Chondrocyte (in vitro differentiated cells): ENCODE data around the gene XPNPEP2. TPM values are rescaled to one million over a fixed set of nuclear protein-coding genes. Genes with fewer than 3 reads are reported as not detected.

Experiments
- DNase-seq: peaks from one replicate; pipeline ENCODE4 v3.0.0; 2021; ENCODE audit warnings: mixed read lengths, low spot score
- H3K27ac Mint-ChIP-seq: one replicate; pipeline ENCODE4 v1.8.0; 2021; ENCODE audit warnings: mild to moderate bottlenecking, moderate library complexity, mixed read lengths; ENCODE audit not compliant: unreplicated experiment
- H3K27me3 Mint-ChIP-seq: 2 replicates; pipeline ENCODE4 v1.8.0; 2021; ENCODE audit warnings: low read depth, mixed read lengths
- H3K36me3 Mint-ChIP-seq: 2 replicates; pipeline ENCODE4 v1.8.0; 2021; ENCODE audit warnings: low read depth, mixed read lengths
- H3K4me1 Mint-ChIP-seq: 2 replicates; pipeline ENCODE4 v1.8.0; 2021; ENCODE audit warnings: low read depth, mild to moderate bottlenecking, mixed read lengths
- H3K4me3 Mint-ChIP-seq: one replicate; pipeline ENCODE4 v1.8.0; 2021; ENCODE audit warnings: mild to moderate bottlenecking, moderate library complexity, mixed read lengths; ENCODE audit not compliant: unreplicated experiment
- H3K9me3 Mint-ChIP-seq: 2 replicates; pipeline ENCODE4 v1.8.0; 2021; ENCODE audit warnings: low read depth, mixed read lengths
- CTCF ChIP-seq: fragments of 200-600 bp; sonication (generic); IDR thresholded peaks from 2 replicates; pipeline ENCODE4 v1.5.0; 2021; ENCODE audit warnings: antibody characterized with exemption, mild to moderate bottlenecking, moderate library complexity
- total RNA-seq: library from RNA; stranded (reverse); gene quantifications from 3 replicates; pipeline ENCODE4 v1.2.1, GENCODE V29; 2021

Gene XPNPEP2
- total RNA-seq, 1 donor from 2014 or later, result not detected

- Mint-ChIP-seq H3K4me3 (no peak overlapping the region), H3K27ac (no peak overlapping the region), H3K4me1 (no peaks in the 10 kb centered on the region), H3K27me3 (peaks cover 3% of the 10 kb centered on the region), H3K36me3 (no peaks in the 10 kb centered on the region), H3K9me3 (no peaks in the 10 kb centered on the region)
- no peak for DNase-seq
- no peak for TF ChIP-seq CTCF
Measured at GRCh38 chrX:129695535-129695934, 43.2 kb upstream of the XPNPEP2 start.

- Mint-ChIP-seq H3K4me3 (no peak overlapping the region), H3K27ac (no peak overlapping the region), H3K9me3 (no peaks in the 10 kb centered on the region), H3K4me1 (no peaks in the 10 kb centered on the region), H3K27me3 (peaks cover 3% of the 10 kb centered on the region), H3K36me3 (no peaks in the 10 kb centered on the region)
- DNase-seq, result no peak
- TF ChIP-seq CTCF, result no peak
Measured at GRCh38 chrX:129695937-129696336, 42.8 kb upstream of the XPNPEP2 start.

- Mint-ChIP-seq H3K9me3 (no peaks in the 10 kb centered on the region), H3K36me3 (no peaks in the 10 kb centered on the region), H3K4me3 (no peak overlapping the region), H3K27me3 (peaks cover 3% of the 10 kb centered on the region), H3K4me1 (no peaks in the 10 kb centered on the region), H3K27ac (no peak overlapping the region)
- DNase-seq, result no peak
- no peak for TF ChIP-seq CTCF
Measured at GRCh38 chrX:129696463-129697155, 42.2 kb upstream of the XPNPEP2 start.

GRCh38 chrX:129697204-129697829, 41.5 kb upstream of the XPNPEP2 start:
- no peak for DNase-seq
- peaks cover 3% of the 10 kb centered on the region for H3K27me3 Mint-ChIP-seq
- no peak overlapping the region for H3K4me3 Mint-ChIP-seq
- no peaks in the 10 kb centered on the region for H3K9me3 Mint-ChIP-seq
- H3K36me3 Mint-ChIP-seq, result no peaks in the 10 kb centered on the region
- H3K27ac Mint-ChIP-seq, result no peak overlapping the region
- TF ChIP-seq CTCF, result no peak
- H3K4me1 Mint-ChIP-seq, result no peaks in the 10 kb centered on the region

GRCh38 chrX:129698150-129698549, 40.6 kb upstream of the XPNPEP2 start:
- no peak for DNase-seq
- Mint-ChIP-seq H3K36me3 (no peaks in the 10 kb centered on the region), H3K27ac (no peak overlapping the region), H3K9me3 (no peaks in the 10 kb centered on the region), H3K27me3 (peaks cover 5% of the 10 kb centered on the region), H3K4me1 (no peaks in the 10 kb centered on the region), H3K4me3 (no peak overlapping the region)
- TF ChIP-seq CTCF, result no peak
